GM19023 (cell line): ENCODE results near the gene GMEB2.
"Not testable (repeated sequence)": the region's sequence is repeated elsewhere in the genome, so short reads cannot be mapped to it uniquely, and the experiment has no call there.

Experiments
- ATAC-seq: cut with Tn5 transposase; IDR thresholded peaks from one replicate; pipeline ENCODE4 v1.9.1; 2021; ENCODE audit warnings: mild to moderate bottlenecking, moderate library complexity; ENCODE audit not compliant: unreplicated experiment

The GMEB2 gene

GRCh38 chr20:63574156-63574828 is 52.6 kb downstream of the GMEB2 start, which contains the start of gene HELZ2:
Gene HELZ2 (minus strand): TSS chr20:63574239. CDS start chr20:63572385, 1,854 bp downstream.
- ATAC-seq, result peak; percentile 63

DNA sequence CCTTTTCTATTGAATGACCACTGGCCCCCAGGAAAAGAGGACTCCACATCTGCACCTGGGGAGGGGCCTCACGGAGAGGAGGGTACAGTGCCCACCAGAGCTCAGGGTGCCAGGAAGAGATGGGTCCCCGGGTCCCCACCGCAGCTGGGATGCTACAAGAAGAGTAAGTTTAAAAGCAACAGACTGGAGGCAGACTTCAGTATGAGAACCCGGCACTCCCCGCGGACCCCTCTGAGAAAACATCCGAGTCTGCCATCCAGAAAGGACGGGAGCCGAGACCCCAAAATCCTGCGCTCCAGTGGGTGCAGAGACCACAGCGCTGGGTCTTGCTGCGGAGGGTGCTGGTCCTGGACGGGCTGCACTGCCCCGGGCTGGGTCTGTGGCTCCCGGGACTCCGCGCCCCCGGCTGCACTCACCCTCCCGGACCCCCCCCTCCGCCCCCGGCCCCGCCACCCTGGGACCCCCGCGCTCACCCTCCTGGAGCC is 53.2 kb downstream of the GMEB2 start:
- no peak for ATAC-seq

GRCh38 chr20:63572788-63573646 is 53.9 kb downstream of the GMEB2 start:
- no peak for ATAC-seq

DNA sequence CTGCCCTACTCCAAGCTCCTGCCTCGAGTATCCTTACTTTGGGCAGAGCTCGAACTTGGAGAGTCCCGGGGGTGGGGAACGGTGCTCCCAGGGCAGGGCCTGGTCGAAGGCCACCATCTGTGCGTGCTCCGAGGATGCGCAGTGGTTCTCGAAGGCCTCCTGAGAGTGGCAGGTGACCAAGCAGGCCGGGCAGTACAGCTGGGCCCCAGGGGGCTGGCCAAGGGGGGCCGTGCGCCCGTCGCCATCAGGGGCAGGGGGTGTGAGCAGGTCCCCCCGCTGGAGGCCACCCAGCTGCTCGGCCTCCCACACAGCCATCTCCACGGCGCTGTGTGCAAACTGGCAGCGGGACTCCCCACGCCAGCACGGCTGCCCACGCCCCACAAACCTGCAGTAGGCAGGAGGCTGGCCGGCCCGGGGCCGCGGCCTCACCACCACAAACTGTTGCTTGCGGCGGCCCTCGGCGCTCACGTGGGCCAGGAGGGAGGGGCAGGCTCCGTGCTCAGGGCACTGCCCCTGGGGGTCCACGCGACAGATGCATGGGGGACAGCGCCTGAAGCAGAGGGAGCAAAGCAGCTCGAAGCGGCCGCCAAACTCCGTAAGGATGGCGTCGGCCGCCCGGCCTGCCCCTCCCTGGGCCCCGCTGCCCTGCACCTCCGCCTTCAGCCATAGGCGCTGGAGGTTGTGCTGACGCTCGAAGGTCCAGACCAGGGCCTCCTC is 54.7 kb downstream of the GMEB2 start:
- no peak for ATAC-seq

- ATAC-seq, result not testable (repeated sequence)
These were observed 55.8 kb downstream of the GMEB2 start for GRCh38 chr20:63571087-63571478.

- ATAC-seq, result no peak
These were observed 56.4 kb downstream of the GMEB2 start for GRCh38 chr20:63570281-63571086.

- ATAC-seq, result no peak
These were observed 57.6 kb downstream of the GMEB2 start for GRCh38 chr20:63568986-63569949.

DNA sequence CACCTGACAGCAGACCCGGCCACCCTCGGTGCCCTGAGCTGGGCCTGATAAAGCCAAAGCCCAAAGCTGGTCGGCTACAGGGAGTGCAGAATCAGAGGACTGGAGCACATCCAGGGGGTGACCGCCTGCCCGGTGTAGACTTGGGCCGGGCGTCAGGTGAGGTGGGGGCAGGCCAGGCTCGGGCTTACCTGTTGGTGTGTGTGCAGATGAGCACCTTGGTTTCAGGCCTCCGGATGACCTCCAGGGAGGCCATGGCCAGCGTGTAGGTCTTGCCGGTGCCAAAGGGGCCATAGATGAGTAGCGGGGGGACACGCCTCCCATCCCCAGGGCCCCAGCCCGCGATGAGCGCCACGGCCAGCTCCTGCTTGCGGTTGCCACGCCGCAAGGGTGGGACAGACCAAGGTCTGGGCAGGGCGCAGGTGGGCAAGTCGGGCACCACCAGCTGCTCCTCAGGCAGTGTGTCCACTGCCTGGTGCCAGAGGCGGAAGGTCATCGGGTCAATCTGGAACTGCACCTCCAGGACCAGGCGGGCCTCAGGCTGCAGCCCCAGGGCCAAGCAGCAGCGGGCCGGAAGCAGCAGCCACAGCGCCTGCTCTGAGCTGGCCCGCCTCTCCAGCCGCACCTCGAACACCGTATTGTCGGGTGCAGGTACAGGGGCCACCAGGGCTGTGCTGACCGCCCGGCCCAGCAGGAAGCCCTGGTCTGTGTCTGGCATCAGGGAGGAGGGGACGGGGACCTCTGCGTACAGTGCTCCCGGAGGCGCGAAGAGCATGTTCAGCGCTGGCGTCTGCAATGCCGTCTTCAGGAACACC is 58.5 kb downstream of the GMEB2 start:
- no peak for ATAC-seq

GRCh38 chr20:63567386-63568169 is 59.3 kb downstream of the GMEB2 start:
- ATAC-seq, result peak; percentile 56

GRCh38 chr20:63567136-63567385 is 59.8 kb downstream of the GMEB2 start:
- ATAC-seq, result no peak

GRCh38 chr20:63566395-63567135 is 60.3 kb downstream of the GMEB2 start:
- ATAC-seq, result no peak

DNA sequence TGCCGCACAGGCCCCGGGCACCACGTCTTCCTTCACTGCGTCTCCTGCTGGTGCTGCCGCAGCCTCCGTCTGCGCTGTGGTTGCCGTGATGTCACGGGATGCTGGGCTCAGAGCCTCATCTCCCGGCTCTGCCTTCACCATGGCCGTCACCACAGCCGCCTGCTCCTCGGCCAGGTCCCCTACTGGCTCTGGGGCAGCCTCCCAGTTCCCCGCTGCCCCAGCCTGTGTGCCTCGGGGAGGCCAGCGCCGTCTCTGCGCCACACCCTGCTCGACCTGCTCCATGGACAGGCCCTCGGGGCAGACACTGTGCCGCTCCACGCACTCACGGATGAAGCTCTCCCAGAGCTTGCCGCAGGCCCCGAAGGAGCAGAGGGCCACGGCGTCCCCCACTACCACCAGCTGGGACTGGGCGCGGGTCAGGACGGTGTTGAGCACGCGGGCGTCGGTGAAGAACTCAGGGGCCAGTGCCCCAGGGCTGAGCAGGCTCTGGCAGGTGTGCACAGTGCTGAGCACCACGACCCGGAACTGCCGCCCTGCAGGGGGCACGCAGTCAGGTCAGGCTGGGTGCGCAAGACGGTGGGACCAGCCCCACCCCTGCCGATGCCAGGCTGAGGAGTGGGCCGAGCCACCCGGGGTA is 61.1 kb downstream of the GMEB2 start:
- ATAC-seq, result no peak

DNA sequence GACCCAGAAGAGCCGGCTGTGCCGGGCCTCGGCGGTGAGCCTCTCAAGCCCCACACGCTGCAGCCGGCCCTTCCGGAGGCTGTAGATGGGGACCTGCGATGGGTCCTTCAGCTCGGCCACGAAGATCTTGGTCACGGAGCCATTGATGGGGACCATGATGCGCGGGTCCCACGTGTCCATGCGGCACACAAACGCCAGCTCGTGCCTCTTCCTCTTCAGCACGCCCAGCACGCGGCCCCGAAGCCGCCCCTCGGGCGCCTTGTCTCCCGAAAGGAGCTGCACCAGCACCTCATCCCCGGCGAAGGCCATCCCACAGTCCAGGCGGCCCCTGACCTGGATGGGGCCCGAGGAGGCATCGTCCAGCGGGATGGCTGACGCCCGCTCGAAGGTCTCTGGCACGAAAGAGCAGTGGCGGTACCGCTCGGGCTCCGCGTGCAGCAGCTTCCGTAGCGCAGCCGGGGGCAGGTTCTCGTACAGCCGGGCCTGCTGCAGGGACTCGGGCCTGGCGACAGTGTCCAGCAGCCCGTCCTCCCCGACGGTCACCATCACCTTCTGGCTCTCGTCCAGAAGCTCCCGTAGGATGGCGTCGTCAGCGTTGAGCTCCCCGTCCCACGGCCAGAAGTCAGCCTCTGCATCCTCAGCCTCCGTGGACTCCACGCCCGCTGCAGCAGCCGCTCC is 61.7 kb downstream of the GMEB2 start:
- no peak for ATAC-seq

- ATAC-seq, result no peak
These were observed 62.7 kb downstream of the GMEB2 start for GRCh38 chr20:63564036-63564810.

GRCh38 chr20:63563225-63563935 is 63.5 kb downstream of the GMEB2 start:
- no peak for ATAC-seq
